Measurements from ENCODE around the gene GTPBP8.

DNA sequence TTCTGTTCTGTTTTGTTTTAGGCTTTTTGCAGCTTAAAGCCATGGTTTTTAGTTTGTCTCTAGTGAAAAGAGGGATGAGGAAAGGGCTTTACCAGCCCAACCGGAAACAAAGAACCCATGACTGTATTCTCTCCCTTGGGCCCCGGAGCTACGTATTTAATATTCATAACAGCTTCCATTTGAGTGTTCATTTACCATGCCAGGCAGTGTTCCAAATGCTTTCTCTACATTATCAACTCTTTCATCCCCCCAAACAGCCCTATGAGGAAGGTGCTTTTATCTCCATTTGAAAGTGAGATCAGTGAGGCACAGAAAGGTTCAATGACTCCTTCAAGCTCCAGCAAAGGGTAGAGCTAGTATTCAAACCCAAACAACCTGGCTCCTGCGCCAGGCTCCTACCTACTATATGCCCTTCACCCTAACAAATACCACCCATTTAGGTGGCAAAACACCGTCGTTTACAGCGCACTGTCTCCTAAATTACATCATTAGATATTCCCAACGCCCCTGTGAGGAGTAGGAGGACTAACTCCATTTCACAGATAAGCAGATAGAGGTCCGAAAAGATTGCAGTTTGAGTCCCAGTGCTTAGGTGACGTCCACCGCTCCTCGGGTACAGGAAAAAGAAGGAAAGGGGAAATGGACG lies 27.9 kb downstream of the GTPBP8 start:
- TF ChIP-seq, protein P1, sequence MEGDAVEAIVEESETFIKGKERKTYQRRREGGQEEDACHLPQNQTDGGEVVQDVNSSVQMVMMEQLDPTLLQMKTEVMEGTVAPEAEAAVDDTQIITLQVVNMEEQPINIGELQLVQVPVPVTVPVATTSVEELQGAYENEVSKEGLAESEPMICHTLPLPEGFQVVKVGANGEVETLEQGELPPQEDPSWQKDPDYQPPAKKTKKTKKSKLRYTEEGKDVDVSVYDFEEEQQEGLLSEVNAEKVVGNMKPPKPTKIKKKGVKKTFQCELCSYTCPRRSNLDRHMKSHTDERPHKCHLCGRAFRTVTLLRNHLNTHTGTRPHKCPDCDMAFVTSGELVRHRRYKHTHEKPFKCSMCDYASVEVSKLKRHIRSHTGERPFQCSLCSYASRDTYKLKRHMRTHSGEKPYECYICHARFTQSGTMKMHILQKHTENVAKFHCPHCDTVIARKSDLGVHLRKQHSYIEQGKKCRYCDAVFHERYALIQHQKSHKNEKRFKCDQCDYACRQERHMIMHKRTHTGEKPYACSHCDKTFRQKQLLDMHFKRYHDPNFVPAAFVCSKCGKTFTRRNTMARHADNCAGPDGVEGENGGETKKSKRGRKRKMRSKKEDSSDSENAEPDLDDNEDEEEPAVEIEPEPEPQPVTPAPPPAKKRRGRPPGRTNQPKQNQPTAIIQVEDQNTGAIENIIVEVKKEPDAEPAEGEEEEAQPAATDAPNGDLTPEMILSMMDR (IDR thresholded peaks at IDR 0.05; ENCODE audit: borderline replicate concordance, extremely low read depth, low read length, poor library complexity, severe bottlenecking), result no peak
- no peak for TF ChIP-seq EZH2 (IDR thresholded peaks at IDR 0.05; ENCODE audit: borderline replicate concordance, low read depth, low read length, severe bottlenecking)

All from DND-41 (cell line).